HG03571 (cell line): ENCODE measurements around the gene BLM.
"Not testable (repeated sequence)": the region's sequence is repeated elsewhere in the genome, so short reads cannot be mapped to it uniquely, and the experiment has no call there.

Experiments used
- ATAC-seq: cut with Tn5 transposase; IDR thresholded peaks from one replicate; pipeline ENCODE4 v1.9.1; 2021; ENCODE audit not compliant: unreplicated experiment

BLM gene

DNA sequence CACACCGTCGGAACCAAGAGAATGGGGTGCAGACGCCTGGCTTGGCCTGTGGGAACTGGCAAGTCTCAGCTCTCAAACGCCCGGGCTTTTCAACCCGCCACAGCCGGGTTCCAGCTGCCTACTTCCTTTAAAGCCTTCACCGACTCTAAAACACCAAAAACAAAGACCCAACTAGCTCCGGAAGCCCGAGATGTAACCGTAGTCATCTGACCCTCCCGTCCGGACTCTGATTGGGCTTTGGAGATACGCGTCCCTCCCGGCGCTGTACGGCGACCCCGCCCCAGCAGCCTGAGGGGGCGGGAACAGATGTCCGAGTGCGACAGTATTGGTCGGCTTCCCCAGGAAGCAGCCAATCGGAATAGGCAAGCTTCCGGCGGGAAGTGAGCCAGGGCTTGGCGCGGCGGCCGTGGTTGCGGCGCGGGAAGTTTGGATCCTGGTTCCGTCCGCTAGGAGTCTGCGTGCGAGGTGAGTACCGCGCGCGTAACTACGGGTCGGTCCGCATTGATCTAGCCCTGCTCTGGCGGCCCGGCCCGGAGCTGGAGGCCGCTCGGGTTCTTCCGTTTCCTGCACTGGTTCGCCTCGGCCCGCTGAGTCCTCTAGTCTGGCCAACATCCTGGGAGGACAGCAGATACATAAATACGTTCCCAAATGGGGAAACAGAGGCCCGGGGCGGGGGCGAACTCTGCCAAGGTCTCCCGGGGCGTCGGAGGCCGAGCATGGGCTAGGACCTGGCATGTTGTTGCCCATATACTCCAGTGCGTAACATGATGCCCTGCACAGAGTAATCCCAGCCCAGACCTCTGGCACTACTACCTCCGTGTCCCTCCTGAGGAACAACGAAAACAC is at the start of gene BLM:
Gene BLM, plus strand, starts transcription at position 371 of the 846 bp plus-strand sequence. CDS start 30,047 bp downstream, outside the sequence.
- peak; percentile 99 for ATAC-seq

DNA sequence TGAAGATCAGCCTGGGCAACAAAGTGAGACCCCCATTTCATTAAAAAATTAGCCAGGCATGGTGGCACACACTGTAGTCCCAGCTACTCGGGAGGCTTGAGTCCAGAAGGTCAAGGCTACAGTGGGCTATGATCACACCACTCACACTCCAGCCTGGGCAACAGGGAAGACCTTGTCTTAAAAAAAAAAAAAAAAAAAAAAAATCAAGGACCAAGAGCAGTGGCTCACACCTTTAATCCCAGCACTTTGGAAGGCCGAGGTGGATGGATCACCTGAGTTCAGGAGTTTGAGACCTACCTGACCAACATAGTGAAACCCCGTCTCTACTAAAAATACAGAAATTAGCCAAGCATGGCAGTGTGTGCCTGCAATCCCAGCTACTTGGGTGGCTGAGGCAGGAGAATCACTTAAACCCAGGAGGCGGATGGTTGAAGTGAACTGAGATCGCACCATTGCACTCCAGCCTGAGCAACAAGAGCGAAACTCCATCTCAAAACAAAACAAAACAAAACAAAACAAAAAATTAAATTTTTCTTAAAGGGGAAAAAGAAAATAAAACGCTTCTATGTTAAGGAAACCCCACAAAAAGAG is 49.3 kb upstream of the BLM start:
- ATAC-seq, result not testable (repeated sequence)

DNA sequence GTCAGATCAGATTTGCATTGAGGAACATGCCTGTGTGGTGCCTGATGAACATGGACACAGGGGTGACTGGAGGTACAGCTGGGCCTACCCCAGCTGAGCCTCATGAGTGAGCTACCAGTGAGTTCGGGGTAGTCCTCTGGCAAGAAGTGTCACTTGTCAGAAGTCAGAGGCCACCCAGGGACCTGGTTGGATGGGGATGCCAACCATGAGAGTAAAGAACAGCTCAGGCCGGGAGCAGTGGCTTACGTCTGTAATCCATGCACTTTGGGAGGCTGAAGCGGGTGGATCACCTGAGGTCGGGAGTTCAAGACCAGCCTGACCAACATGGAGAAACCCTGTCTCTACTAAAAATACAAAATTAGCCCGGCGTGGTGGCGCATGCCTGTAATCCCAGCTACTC is 46.5 kb upstream of the BLM start:
- ATAC-seq, result not testable (repeated sequence)

DNA sequence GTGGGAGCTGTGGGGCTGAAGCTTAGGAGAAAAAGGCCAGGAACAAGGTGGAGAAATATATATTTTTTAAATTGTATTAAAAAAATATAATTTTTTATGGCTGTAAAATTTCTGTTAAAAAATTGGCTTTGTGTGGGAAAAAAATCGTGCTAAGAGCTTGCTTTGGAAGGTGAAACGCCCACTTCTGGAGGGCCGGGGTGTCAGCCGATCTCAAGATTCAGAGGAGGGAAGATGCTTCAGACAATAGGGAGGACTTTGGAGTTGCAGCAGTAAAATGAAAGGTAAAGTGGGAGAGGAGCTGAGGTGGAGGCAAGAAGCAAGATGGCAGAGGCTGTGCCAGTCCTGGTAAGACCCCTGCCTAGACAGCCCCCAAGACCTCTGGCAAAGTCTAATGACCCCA is 45.9 kb upstream of the BLM start:
- no peak for ATAC-seq

DNA sequence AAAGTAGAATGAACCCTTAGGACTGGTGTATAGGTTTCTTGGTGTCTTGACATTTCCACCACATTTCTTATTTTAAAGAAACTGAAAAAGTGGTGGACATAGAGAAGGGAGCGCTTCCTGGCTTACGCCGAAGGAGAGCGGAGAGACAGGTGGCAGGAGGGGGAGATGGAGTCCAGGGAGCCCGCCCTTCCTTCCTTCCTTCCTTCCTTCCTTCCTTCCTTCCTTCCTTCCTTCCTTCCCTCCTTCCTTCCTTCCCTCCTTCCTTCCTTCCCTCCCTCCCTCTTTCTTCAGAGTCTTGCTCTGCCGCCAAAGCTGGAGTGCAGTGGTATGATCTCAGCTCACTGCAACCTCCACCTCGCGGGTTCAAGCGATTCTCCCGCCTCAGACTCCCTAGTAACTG is 43.8 kb upstream of the BLM start:
- ATAC-seq, result not testable (repeated sequence)

DNA sequence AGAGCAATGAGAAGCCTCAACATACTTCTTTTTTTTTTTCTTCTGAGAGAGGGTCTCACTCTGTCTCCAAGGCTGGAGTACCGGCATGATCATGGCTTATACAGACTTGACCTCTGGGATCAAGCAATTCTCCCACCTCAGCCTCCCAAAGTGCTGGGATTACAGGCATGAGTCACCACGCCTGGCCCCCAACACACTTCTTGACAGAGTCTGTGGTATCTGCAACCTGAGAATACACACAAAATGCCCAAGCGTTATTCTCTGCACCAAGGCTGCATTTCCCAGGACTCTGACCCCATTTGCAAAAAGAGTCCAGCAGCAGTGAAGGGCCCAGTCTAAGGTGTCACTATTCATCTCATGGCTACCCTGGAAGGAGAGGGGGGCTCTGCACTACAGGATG is 42.7 kb upstream of the BLM start:
- ATAC-seq, result no peak

DNA sequence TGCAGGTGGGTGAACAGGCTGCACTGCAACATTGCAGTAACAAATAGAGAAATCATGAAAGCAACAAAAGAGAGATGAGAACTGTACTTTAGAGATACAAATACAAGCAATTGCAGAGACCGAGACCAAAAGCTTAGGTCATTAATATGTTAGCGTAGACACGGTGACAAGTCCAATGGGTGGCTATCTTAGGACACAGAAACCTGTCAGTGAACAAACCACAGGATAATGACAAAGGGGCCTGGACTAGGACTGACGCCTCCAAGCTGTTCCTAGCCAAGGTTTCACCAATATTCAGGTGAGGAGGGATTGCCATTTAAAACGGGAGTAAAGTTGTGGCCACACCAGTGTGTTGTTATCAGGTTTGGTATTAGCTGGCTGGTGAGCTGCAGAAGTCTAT is 41.7 kb upstream of the BLM start:
- ATAC-seq, result no peak

DNA sequence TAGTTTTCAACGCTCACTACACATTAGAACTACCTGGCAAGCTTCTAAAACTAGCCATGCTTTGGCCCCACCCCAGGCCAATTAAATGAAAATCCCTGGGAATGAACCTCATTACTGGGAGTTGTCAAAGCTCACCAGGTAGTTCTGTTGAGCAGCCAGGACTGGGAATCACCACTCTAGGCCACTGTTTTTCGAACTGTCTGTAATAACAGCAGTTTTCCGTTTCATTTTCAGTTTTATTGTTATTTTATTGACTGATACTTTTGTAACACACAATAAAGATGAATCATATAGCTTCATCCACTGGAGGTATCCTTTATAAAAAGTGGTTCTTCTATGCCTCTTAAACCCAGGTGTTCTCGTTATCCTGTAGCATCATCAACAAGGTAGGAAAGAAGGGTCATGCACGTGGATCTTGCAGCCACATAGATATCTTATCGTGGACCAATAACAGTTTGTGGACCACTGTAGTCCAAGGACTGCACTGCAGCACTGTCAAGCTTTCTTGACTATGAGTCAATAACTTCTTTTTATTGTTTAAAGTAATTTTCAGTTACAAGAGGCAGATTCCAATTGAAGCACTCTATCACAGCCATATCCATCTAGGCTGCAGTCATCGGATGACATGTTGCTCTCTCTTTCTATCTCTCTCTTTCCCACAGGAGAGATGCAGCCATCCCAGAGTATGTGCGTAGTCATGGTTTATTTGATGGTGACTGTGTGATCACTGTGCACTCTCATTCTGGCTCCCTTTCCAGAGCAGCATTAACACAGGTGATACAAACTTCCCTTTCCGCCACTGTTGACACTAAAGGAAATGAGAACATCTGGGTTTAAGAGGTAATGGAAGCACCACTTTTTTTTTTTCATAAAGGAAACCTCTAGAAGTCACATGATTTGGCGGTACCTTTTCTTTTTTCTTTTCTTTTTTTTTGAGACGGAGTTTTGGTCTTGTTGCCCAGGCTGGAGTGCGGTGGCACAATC is 39.0 kb upstream of the BLM start:
- no peak for ATAC-seq

DNA sequence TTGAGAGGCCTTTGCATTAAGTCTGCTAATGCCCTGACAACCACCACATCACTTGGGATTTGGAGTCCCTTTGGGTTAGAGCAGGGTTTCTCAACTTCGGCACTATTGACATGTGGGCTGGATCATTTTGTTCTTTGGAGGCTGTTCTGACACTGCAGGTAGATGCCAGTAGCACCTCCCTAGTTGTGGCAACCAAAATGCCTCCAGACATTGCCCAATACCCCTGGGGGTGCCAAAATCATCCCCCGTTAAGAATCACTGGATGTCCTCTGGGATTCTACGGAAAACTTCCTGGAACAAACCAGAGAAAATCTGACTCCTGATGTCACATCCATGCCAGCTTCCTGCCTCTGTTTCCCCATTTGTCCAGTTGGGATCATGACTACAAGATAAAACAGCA is 37.2 kb upstream of the BLM start:
- no peak for ATAC-seq

DNA sequence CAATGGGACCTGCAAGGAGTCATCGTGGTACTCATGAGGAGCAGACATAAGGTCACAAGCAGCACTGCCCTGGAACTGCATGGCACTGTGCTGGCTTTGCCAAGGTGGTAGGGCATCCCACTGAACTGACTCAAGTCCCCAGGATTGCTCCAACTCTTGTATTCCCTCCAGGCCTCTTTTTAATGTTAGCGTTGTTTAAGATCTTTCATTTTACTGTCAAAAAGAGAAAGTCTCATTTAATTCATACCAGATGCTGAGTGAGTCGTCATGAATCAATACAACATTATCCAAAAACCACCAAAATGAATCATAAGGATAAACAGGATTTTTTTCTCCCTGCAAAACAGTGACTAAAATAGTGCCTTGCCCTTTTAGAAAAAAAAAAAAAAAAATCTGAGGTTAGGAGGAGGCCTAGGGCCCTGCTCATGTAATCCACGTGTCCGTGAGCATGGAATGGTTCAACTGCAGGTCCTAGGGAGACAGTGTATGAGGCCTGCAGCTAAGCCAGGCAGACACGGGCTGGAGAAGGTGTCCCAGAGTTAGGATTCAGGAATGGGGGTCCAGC is 36.7 kb upstream of the BLM start:
- ATAC-seq, result no peak

DNA sequence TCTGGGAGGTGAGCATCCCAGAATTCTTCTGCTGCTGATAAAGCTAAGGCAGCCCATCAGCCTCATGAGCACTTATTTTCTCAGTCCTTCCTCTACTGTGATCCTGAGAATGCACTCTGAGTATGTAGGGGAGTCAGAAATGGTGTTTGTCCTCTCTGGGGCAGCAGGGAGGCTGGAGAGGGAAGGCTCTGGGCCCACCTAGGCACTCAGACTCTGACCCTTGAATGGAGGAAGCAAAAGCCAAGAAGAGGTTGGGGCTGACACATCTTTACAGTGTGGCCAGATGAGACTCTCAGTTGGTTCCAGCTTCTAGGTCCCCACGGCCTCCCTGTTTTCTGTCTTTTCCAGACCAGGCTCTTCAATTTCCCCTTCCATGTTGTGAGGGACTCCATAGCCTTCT is 36.1 kb upstream of the BLM start:
- no peak for ATAC-seq

DNA sequence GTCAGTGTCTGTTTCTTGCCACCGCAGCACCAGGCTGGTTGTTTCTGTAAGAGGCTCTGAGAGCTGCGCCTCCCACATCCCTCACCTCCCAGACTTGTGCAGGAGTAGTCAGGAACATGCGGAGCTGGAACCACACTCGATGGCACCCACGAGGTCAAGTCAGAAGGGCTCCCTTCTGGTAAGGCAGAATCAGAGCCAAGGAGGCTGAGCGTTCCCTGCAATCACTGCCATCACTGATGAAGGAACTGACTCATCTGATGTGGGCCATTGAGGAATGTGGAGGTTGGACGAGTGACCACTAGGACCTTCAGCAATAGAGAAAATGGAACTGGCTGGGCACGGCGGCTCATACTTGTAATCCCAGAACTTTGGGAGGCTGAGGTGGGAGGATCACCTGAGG is 35.7 kb upstream of the BLM start:
- ATAC-seq, result no peak

DNA sequence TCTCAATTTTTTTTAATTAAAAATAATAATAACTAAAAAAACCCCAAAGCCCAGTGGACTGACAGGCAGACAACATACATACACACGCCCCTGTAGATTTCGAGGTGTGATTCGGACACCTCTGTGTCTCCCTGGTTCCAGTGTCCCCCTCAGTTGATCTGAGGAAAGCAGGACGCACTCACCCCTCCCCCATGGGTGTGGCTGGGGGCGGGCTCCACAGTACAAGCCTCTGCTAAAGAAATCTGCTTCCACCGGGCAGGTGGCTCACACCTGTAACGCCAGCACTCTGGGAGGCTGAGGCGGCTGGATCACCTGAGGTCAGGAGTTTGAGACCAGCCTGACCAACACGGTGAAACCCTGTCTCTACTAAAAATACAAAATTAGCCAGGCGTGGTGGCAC is 33.8 kb upstream of the BLM start:
- ATAC-seq, result no peak

DNA sequence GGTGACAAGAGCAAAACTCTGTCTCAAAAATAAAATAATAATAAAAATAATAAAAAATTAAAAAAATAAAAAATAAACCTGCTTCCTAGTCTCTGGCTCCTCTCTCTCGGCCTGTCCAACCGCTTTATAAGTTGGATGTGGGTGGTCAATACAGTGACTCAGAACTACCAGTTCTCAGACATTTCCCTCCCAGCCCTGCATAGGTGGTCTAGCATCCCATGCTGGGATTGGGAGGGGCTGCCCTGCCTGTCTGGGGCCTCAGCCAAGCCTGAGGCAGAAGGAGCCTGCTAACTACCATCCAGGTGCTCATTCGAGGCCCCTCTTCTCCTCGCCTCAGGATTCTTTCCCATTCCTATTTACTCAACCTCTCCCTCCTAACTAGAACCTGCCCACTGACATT is 33.3 kb upstream of the BLM start:
- ATAC-seq, result no peak

DNA sequence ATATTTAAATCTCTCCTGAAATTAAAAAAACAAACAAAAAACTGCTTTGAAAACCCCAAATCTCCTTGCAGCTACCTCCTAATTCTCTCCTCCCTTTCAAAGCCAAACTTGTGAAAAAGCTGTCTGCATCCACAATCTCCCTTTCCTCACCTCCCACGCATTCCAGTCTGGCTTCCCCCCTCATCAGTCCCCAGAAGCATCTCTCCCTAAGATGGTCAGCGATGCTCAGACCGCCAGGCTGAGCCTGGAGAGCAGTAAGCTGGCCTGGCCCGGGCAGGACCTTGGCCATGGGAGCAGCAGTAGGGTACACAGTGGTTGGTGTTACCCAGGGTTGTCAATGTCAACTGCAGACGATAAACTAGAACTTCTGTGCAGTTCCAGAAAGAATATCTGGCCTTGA is 32.9 kb upstream of the BLM start:
- no peak for ATAC-seq

DNA sequence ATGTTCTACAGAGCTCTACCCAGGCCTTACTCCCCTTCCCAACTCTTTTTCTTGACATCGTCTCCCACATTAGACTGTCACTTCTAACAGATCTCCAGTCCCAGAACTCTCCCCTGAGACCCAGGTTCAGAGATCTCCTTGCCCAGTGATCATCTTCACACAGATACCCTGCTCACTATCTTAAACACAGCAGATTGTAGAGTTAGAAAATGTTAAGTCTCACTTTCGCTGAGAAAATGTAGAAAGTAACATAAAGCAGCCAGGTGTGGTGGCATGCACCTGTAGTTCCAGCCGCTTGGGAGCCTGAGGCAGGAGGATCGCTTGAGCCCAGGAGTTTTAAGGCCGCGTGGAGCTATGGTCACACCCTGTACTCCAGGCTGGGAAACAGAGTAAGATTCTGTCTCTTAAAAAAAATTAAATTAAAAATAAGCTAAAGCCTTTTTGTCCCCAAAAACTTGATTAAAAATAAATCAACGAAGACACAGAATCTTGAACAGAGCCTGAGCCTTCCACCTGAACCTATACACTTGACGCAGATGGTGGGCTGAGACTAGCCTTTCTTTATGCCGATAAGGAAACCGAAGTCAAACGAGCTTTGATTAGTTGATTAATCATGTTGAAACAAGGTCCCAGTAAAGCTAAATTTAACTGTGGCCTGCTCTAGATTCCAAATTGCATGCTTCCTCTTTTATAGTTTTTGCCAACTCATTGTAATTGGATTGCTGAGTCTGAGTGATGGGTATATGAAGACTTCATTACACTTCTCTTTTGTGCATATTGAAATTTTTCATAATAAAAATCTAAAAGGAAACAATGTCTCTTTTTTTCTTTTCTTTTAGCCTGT is 31.3 kb upstream of the BLM start:
- ATAC-seq, result peak; percentile 26

DNA sequence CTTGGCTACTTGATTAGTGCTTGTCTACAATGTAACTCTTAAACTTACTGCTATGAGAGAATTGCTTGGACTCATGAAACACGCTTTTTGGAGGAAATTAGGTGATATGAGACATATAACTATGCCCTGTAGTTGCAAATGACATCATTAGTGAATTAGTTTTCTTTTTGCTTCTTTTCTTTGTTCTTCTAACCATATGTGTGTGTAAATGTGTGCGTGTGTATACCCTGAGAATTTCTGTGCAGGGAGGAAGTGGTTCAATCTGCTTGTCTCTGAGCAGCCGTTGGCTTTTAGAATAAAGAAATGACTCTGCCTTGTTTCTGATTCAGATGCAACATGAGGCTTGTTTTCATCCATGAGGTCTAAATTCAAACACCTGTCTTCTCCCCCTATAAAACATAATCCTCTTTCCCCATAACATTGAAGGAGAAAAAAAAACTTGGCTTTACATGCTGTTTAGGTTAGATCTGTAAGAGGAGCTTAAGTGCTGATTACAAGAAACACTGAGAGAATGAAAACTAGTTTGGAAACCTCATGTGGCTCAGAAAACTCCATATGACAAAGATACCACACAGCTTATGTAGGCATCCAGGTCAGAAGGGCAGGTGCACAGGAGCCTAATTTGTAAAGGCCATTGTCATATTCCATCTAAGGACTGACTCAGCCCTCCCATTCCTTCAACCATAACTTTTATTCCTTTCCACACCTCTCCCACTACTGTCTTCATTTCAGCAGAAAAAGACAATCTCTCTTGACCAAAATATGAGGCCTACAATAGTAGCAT is 30.5 kb upstream of the BLM start:
- peak; percentile 82 for ATAC-seq

DNA sequence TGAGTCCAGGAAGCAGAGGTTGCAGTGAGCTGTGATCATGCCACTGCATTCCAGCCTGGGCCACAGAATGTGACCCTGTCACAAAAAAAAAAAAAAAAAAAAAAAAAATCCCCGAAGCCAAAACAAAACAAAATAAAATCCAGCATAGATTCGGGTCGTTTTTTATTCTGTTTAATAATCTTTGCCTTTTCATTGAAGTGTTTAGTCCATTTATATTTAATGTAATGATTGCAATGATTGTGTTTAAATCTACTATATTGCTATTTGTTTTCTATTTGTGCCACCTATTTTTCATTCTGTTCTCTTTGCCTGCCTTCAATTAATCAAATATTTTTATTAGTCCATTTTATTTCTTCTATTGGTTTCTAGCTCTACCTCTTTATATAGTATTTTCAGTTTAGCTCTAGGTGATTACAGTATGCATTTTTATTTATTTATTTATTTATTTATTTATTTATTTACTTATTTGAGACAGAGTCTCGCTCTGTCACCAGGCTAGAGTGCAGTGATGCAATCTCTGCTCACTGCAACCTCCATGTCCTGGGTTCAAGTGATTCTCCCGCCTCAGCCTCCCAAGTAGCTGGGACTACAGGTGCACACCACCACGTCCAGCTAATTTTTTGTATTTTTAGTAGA is 27.7 kb upstream of the BLM start:
- not testable (repeated sequence) for ATAC-seq

DNA sequence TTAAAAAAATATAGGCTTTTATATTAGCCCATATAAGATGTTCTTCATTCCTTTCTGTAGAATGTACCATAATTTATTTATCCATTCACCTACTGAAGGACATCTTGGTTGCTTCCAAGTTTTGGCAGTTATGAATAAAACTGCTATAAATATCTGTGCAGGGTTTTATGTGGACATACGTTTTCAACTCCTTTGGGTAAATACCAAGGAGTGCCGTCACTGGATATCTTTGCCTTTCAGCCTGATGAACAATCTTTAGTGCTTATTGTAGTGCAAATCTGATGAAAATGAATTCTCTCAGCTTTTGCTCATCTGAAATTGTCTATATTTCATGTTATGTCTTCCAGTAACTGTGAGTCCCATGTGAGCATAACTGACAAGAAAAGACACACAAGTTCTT is 26.6 kb upstream of the BLM start:
- ATAC-seq, result no peak
